ENCODE measurements around the gene PDPN.

PDPN gene

GRCh38 chr1:13662493-13662892, 78.9 kb downstream of the PDPN start:
- Histone ChIP-seq H3K9ac (ENCODE audit: insufficient read length) (peak overlapping the region; percentile 81), H3K36me3 (ENCODE audit: insufficient read depth, low read length) (no peaks in the 10 kb centered on the region), H3K9me3 (ENCODE audit: low read depth, low read length) (no peaks in the 10 kb centered on the region), H3K27ac (peak overlapping the region; percentile 100), H3K4me3 (peak overlapping the region; percentile 71)
- TF ChIP-seq POLR2AphosphoS5 (IDR thresholded peaks at IDR 0.05; ENCODE audit: borderline replicate concordance, low read depth, low read length) (peak; percentile 37; the same call in 1 of the 2 replicates), FOXP2 (optimal IDR thresholded peaks at IDR 0.05; ENCODE audit: control extremely low read depth, extremely low read length, insufficient read depth) (no peak), EZH2 (IDR thresholded peaks at IDR 0.05) (no peak)
- peak; percentile 92 for DNase-seq (ENCODE audit: low read depth, low spot score)

- no peak for DNase-seq (ENCODE audit: low read depth, low spot score)
- Histone ChIP-seq H3K27ac (peak overlapping the region; percentile 79), H3K9me3 (ENCODE audit: low read depth, low read length) (no peaks in the 10 kb centered on the region), H3K36me3 (ENCODE audit: insufficient read depth, low read length) (no peaks in the 10 kb centered on the region), H3K9ac (ENCODE audit: insufficient read length) (no peak overlapping the region), H3K4me3 (no peak overlapping the region)
- TF ChIP-seq FOXP2 (optimal IDR thresholded peaks at IDR 0.05; ENCODE audit: control extremely low read depth, extremely low read length, insufficient read depth) (no peak), EZH2 (IDR thresholded peaks at IDR 0.05) (no peak), POLR2AphosphoS5 (IDR thresholded peaks at IDR 0.05; ENCODE audit: borderline replicate concordance, low read depth, low read length) (no peak)
Observed at GRCh38 chr1:13663969-13664368, 80.3 kb downstream of the PDPN start.

GRCh38 chr1:13664451-13664850, 80.8 kb downstream of the PDPN start:
- Histone ChIP-seq H3K9ac (ENCODE audit: insufficient read length) (no peak overlapping the region), H3K27ac (peak overlapping the region; percentile 79)
- TF ChIP-seq POLR2AphosphoS5 (IDR thresholded peaks at IDR 0.05; ENCODE audit: borderline replicate concordance, low read depth, low read length) (no peak), FOXP2 (optimal IDR thresholded peaks at IDR 0.05; ENCODE audit: control extremely low read depth, extremely low read length, insufficient read depth) (no peak), EZH2 (IDR thresholded peaks at IDR 0.05) (no peak)

GRCh38 chr1:13666317-13666716, 82.7 kb downstream of the PDPN start:
- Histone ChIP-seq H3K27ac (no peak overlapping the region), H3K4me3 (no peak overlapping the region), H3K9ac (ENCODE audit: insufficient read length) (no peak overlapping the region), H3K9me3 (ENCODE audit: low read depth, low read length) (no peaks in the 10 kb centered on the region), H3K36me3 (ENCODE audit: insufficient read depth, low read length) (no peaks in the 10 kb centered on the region)
- no peak for DNase-seq (ENCODE audit: low read depth, low spot score)
- no peak for TF ChIP-seq EZH2 (IDR thresholded peaks at IDR 0.05)
- no peak for TF ChIP-seq POLR2AphosphoS5 (IDR thresholded peaks at IDR 0.05; ENCODE audit: borderline replicate concordance, low read depth, low read length)
- TF ChIP-seq FOXP2 (optimal IDR thresholded peaks at IDR 0.05; ENCODE audit: control extremely low read depth, extremely low read length, insufficient read depth) = no peak

More at GRCh38 chr1:13664451-13664850, 80.8 kb downstream of the PDPN start:
- no peak for DNase-seq (ENCODE audit: low read depth, low spot score)
- Histone ChIP-seq H3K36me3 (ENCODE audit: insufficient read depth, low read length) (no peaks in the 10 kb centered on the region), H3K4me3 (no peak overlapping the region), H3K9me3 (ENCODE audit: low read depth, low read length) (no peaks in the 10 kb centered on the region)

Measured in SK-N-MC (cell line).